Keratinocyte (primary cell): ENCODE measurements around the gene SMG7.

Source experiments
- EZH2 ChIP-seq: IDR thresholded peaks from one replicate; pipeline ENCODE4 v1.6.1; 2012; ENCODE audit warnings: inconsistent platforms, mild to moderate bottlenecking, low read length, moderate library complexity
- TF ChIP-seq, protein P1 (sequence below), 3 experiments: IDR thresholded peaks in 1 of 3; conservative IDR thresholded peaks in 1 of 3; optimal IDR thresholded peaks in 1 of 3; 2 replicates in 2 of 3; 3 replicates in 1 of 3; pipeline versions ENCODE3 to v1.5.1; 2011; ENCODE audit warnings: low read length in 3 of 3, mild to moderate bottlenecking in 3 of 3, moderate library complexity in 2 of 3, control low read depth in 1 of 3, inconsistent platforms in 1 of 3; ENCODE audit not compliant: insufficient read depth in 2 of 3; ENCODE audit errors: extremely low read depth in 1 of 3

DNA sequence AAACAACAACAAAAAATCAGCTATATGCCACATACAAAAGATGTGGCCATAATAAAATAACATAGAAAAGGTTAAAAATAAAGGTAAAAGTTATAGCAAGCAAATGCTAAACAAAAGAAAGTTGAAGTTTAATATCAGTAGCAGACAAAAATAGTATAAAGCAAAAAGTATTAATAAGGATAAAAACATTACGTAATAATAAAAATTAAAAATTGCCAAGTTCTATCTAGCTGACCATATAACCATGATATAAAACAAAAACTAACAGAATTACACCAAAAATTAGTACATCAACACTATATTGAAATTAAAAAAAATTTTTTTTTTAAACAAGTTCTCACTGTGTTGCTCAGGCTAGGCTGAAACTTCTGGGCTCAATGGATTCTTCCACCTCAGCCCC lies 15.5 kb upstream of the SMG7 start:
- TF ChIP-seq, protein P1, sequence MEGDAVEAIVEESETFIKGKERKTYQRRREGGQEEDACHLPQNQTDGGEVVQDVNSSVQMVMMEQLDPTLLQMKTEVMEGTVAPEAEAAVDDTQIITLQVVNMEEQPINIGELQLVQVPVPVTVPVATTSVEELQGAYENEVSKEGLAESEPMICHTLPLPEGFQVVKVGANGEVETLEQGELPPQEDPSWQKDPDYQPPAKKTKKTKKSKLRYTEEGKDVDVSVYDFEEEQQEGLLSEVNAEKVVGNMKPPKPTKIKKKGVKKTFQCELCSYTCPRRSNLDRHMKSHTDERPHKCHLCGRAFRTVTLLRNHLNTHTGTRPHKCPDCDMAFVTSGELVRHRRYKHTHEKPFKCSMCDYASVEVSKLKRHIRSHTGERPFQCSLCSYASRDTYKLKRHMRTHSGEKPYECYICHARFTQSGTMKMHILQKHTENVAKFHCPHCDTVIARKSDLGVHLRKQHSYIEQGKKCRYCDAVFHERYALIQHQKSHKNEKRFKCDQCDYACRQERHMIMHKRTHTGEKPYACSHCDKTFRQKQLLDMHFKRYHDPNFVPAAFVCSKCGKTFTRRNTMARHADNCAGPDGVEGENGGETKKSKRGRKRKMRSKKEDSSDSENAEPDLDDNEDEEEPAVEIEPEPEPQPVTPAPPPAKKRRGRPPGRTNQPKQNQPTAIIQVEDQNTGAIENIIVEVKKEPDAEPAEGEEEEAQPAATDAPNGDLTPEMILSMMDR (optimal IDR thresholded peaks at IDR 0.05 in 1 of 3, IDR thresholded peaks at IDR 0.05 in 1 of 3, conservative IDR thresholded peaks at IDR 0.05 in 1 of 3; ENCODE audit: extremely low read depth in 1 of 3, insufficient read depth in 2 of 3, low read length in 3 of 3), result no peak
- no peak for TF ChIP-seq EZH2
